MG63 (cell line): ENCODE data around the gene CPA4. TPM values are rescaled to one million over a fixed set of nuclear protein-coding genes. Genes with fewer than 3 reads are reported as not detected.
A peak's percentile ranks its signal among the peaks of the same experiment; 100 is the strongest.
"Not testable (repeated sequence)": the region's sequence is repeated elsewhere in the genome, so short reads cannot be mapped to it uniquely, and the experiment has no call there.

Source experiments
- DNase-seq: peaks from one replicate; pipeline ENCODE4 v3.0.0-alpha.2; 2020
- H3K27me3 ChIP-seq: fragments of 250-450 bp; sonication (Bioruptor Pico); 2 replicates; pipeline ENCODE4 v1.5.1; 2020; ENCODE audit warnings: mild to moderate bottlenecking, moderate library complexity
- H3K36me3 ChIP-seq: fragments of 250-450 bp; sonication (Bioruptor Pico); 2 replicates; pipeline ENCODE4 v1.5.1; 2020; ENCODE audit warnings: mild to moderate bottlenecking, moderate library complexity
- H3K4me3 ChIP-seq: fragments of 250-450 bp; sonication (Bioruptor Pico); 2 replicates; pipeline ENCODE4 v1.5.1; 2020; ENCODE audit warnings: mild to moderate bottlenecking, moderate library complexity
- H3K9me3 ChIP-seq: fragments of 250-450 bp; sonication (Bioruptor Pico); 2 replicates; pipeline ENCODE4 v1.5.1; 2020; ENCODE audit warnings: mild to moderate bottlenecking, moderate library complexity
- total RNA-seq: library from RNA; depleted of rRNA; stranded (reverse); fragments of >200 nt; shearing (Covaris generic); gene quantifications from 2 replicates; pipeline ENCODE4 v1.2.3, GENCODE V29; 2014; ENCODE audit warnings: low replicate concordance; rRNA removed

The CPA4 gene
- 238 and 337 TPM in 2 replicates for total RNA-seq

GRCh38 chr7:130292682-130293257 is at the start of gene CPA4:
Gene CPA4, plus strand, starts transcription at chr7:130293161. Its CDS starts 20 bp downstream, at chr7:130293181.
- H3K9me3 ChIP-seq: no peaks in the 10 kb centered on the region
- H3K4me3 ChIP-seq: peak within 1 kb of the TSS; percentile 36
- DNase-seq: peak; percentile 88
- no peaks in the 10 kb centered on the region; the same call in 1 of the 2 replicates for H3K36me3 ChIP-seq
- no peaks in the 10 kb centered on the region for H3K27me3 ChIP-seq

GRCh38 chr7:130243486-130243885 is 49.5 kb upstream of the CPA4 start:
- DNase-seq, H3K4me3 ChIP-seq, H3K9me3 ChIP-seq, H3K27me3 ChIP-seq, H3K36me3 ChIP-seq: not testable (repeated sequence)

- not testable (repeated sequence) for H3K4me3 ChIP-seq, H3K9me3 ChIP-seq, DNase-seq, H3K27me3 ChIP-seq, H3K36me3 ChIP-seq
Observed at GRCh38 chr7:130246491-130246890, 46.5 kb upstream of the CPA4 start.

- not testable (repeated sequence) for H3K4me3 ChIP-seq, DNase-seq, H3K9me3 ChIP-seq, H3K27me3 ChIP-seq, H3K36me3 ChIP-seq
Observed at GRCh38 chr7:130248842-130249241, 44.1 kb upstream of the CPA4 start.

GRCh38 chr7:130249626-130250025 is 43.3 kb upstream of the CPA4 start:
- H3K36me3 ChIP-seq, DNase-seq, H3K27me3 ChIP-seq, H3K4me3 ChIP-seq, H3K9me3 ChIP-seq: not testable (repeated sequence)

GRCh38 chr7:130254555-130254954 is 38.4 kb upstream of the CPA4 start:
- no peak for DNase-seq

GRCh38 chr7:130256704-130257103 is 36.3 kb upstream of the CPA4 start:
- no peak overlapping the region for H3K4me3 ChIP-seq
- peaks cover 8% of the 10 kb centered on the region; the same call in 1 of the 2 replicates for H3K9me3 ChIP-seq
- H3K27me3 ChIP-seq: no peaks in the 10 kb centered on the region
- no peaks in the 10 kb centered on the region for H3K36me3 ChIP-seq
- DNase-seq: no peak

More at GRCh38 chr7:130254555-130254954, 38.4 kb upstream of the CPA4 start:
- H3K27me3 ChIP-seq: no peaks in the 10 kb centered on the region
- no peaks in the 10 kb centered on the region for H3K36me3 ChIP-seq
- peaks cover 8% of the 10 kb centered on the region; the same call in 1 of the 2 replicates for H3K9me3 ChIP-seq
- H3K4me3 ChIP-seq: no peak overlapping the region

GRCh38 chr7:130258494-130259078 is 34.4 kb upstream of the CPA4 start:
- no peaks in the 10 kb centered on the region for H3K27me3 ChIP-seq
- peaks cover 8% of the 10 kb centered on the region; the same call in 1 of the 2 replicates for H3K9me3 ChIP-seq
- DNase-seq: no peak
- no peaks in the 10 kb centered on the region for H3K36me3 ChIP-seq
- H3K4me3 ChIP-seq: no peak overlapping the region

- peaks cover 8% of the 10 kb centered on the region; the same call in 1 of the 2 replicates for H3K9me3 ChIP-seq
Observed at GRCh38 chr7:130262448-130262847, 30.5 kb upstream of the CPA4 start.

GRCh38 chr7:130263130-130263529 is 29.8 kb upstream of the CPA4 start:
- Histone ChIP-seq H3K27me3 (no peaks in the 10 kb centered on the region), H3K9me3 (peaks cover 5% of the 10 kb centered on the region; the same call in 1 of the 2 replicates), H3K4me3 (no peak overlapping the region), H3K36me3 (no peaks in the 10 kb centered on the region)
- DNase-seq: no peak

More at GRCh38 chr7:130262448-130262847, 30.5 kb upstream of the CPA4 start:
- Histone ChIP-seq H3K27me3 (no peaks in the 10 kb centered on the region), H3K36me3 (no peaks in the 10 kb centered on the region), H3K4me3 (no peak overlapping the region)
- no peak for DNase-seq

GRCh38 chr7:130266258-130266960 is 26.6 kb upstream of the CPA4 start, which contains the start of gene CPA2:
Gene CPA2, plus strand, starts transcription at chr7:130266863. Its CDS starts 19 bp downstream, at chr7:130266882.
- no peaks in the 10 kb centered on the region for H3K27me3 ChIP-seq
- H3K36me3 ChIP-seq: no peaks in the 10 kb centered on the region
- no peak within 1 kb of the TSS for H3K4me3 ChIP-seq
- H3K9me3 ChIP-seq: no peaks in the 10 kb centered on the region
- DNase-seq: no peak

- no peaks in the 10 kb centered on the region for H3K9me3 ChIP-seq
- H3K4me3 ChIP-seq: no peak overlapping the region
- H3K36me3 ChIP-seq: no peaks in the 10 kb centered on the region
- no peaks in the 10 kb centered on the region for H3K27me3 ChIP-seq
- DNase-seq: no peak
Observed at GRCh38 chr7:130266961-130267321, 26.0 kb upstream of the CPA4 start.

- DNase-seq: no peak
- H3K36me3 ChIP-seq: no peaks in the 10 kb centered on the region
- H3K4me3 ChIP-seq: no peak overlapping the region
Observed at GRCh38 chr7:130268463-130269317, 24.3 kb upstream of the CPA4 start.

GRCh38 chr7:130269318-130269694 is 23.7 kb upstream of the CPA4 start:
- DNase-seq: no peak
- H3K4me3 ChIP-seq: no peak overlapping the region

More at GRCh38 chr7:130268463-130269317, 24.3 kb upstream of the CPA4 start:
- Histone ChIP-seq H3K9me3 (no peaks in the 10 kb centered on the region), H3K27me3 (no peaks in the 10 kb centered on the region)

GRCh38 chr7:130270947-130271800 is 21.8 kb upstream of the CPA4 start:
- no peaks in the 10 kb centered on the region for H3K36me3 ChIP-seq
- no peaks in the 10 kb centered on the region for H3K9me3 ChIP-seq
- H3K27me3 ChIP-seq: no peaks in the 10 kb centered on the region
- DNase-seq: no peak
- no peak overlapping the region for H3K4me3 ChIP-seq

More at GRCh38 chr7:130269318-130269694, 23.7 kb upstream of the CPA4 start:
- Histone ChIP-seq H3K36me3 (no peaks in the 10 kb centered on the region), H3K9me3 (no peaks in the 10 kb centered on the region), H3K27me3 (no peaks in the 10 kb centered on the region)
